CD4-positive, alpha-beta memory T cell (primary cell): ENCODE data around the gene PGAP3. TPM values are rescaled to one million over a fixed set of nuclear protein-coding genes. Genes with fewer than 3 reads are reported as not detected.

Experiments used
- CTCF ChIA-PET: fragments of 350-600 bp; sonication (Branson Sonifier 250); formaldehyde crosslinking; loops from one replicate; lab custom pipeline; 2021; ENCODE audit warnings: inconsistent platforms; ENCODE audit not compliant: partially characterized antibody; lab: Charles Lee
- POLR2A ChIA-PET: fragments of 350-600 bp; sonication (Branson Sonifier 250); formaldehyde crosslinking; loops from one replicate; lab custom pipeline; 2021; ENCODE audit not compliant: partially characterized antibody; lab: Charles Lee
- DNase-seq, 5 donors: peaks; one replicate each; pipeline versions ENCODE4 v3.0.0 to v3.0.0-alpha.2; 2020 to 2022; ENCODE audit warnings: mixed read lengths in 1 of 5
- H3K27ac ChIP-seq: one replicate; pipeline ENCODE4 v1.7.0; 2013; ENCODE audit warnings: low read depth, low read length
- H3K27me3 ChIP-seq: 2 replicates; pipeline ENCODE4 v1.7.0; 2013; ENCODE audit warnings: mild to moderate bottlenecking, low read length, moderate library complexity; ENCODE audit not compliant: insufficient read depth
- H3K36me3 ChIP-seq: 2 replicates; pipeline ENCODE4 v1.7.0; 2013; ENCODE audit warnings: mild to moderate bottlenecking, low read length, moderate library complexity; ENCODE audit not compliant: insufficient read depth
- H3K4me1 ChIP-seq: 2 replicates; pipeline ENCODE4 v1.7.0; 2013; ENCODE audit warnings: mild to moderate bottlenecking, low read length, moderate library complexity; ENCODE audit not compliant: insufficient read depth
- H3K4me3 ChIP-seq, 2 donors: one replicate each; pipeline ENCODE4 v1.7.0; 2013; ENCODE audit warnings: low read length in 2 of 2, mild to moderate bottlenecking in 1 of 2
- H3K9me3 ChIP-seq, 2 donors: one replicate each; pipeline ENCODE4 v1.7.0; 2013; ENCODE audit warnings: low read length in 2 of 2, control low read depth in 1 of 2; ENCODE audit not compliant: control insufficient read depth in 1 of 2
- H3K27ac Mint-ChIP-seq, 7 donors: one replicate each; pipeline ENCODE4 v1.8.0; 2020 to 2021; ENCODE audit warnings: mixed read lengths in 7 of 7, mild to moderate bottlenecking in 6 of 7, inconsistent platforms in 3 of 7, moderate library complexity in 3 of 7
- H3K27me3 Mint-ChIP-seq, 2 donors: one replicate each; pipeline ENCODE4 v1.8.0; 2020 to 2021; ENCODE audit warnings: mixed read lengths in 2 of 2
- H3K36me3 Mint-ChIP-seq, 2 donors: one replicate each; pipeline ENCODE4 v1.8.0; 2020 to 2021; ENCODE audit warnings: mixed read lengths in 2 of 2, inconsistent platforms in 1 of 2, mild to moderate bottlenecking in 1 of 2
- H3K4me1 Mint-ChIP-seq, 4 donors: one replicate each; pipeline ENCODE4 v1.8.0; 2020 to 2021; ENCODE audit warnings: mixed read lengths in 4 of 4, mild to moderate bottlenecking in 1 of 4
- H3K4me3 Mint-ChIP-seq, 8 donors: one replicate each; pipeline ENCODE4 v1.8.0; 2020 to 2021; ENCODE audit warnings: mixed read lengths in 8 of 8, mild to moderate bottlenecking in 7 of 8, moderate library complexity in 6 of 8, inconsistent platforms in 3 of 8
- H3K9me3 Mint-ChIP-seq, 8 donors: one replicate each; pipeline ENCODE4 v1.8.0; 2020 to 2021; ENCODE audit warnings: mixed read lengths in 8 of 8, mild to moderate bottlenecking in 5 of 8, inconsistent platforms in 3 of 8, moderate library complexity in 1 of 8
- intact Hi-C: fragments of 100-400 bp; cut with micrococcal nuclease; formaldehyde crosslinking; loops from one replicate; pipeline ENCODE4 v1.15.1; 2023
- polyA plus RNA-seq, 2 donors: library from polyadenylated mRNA; unstranded; fragments of 300-500 nt; fragmentation: Illumina TruSeq; gene quantifications; one replicate each; pipeline ENCODE4 v1.2.3, GENCODE V29; 2021
- total RNA-seq, 2 experiments: library from RNA; stranded (reverse); gene quantifications; one replicate each; pipeline ENCODE4 v1.2.3, GENCODE V29; 2021

PGAP3 gene
- total and polyA plus RNA-seq, 4 experiments from 2014 or later, result 22.1 to 30.5 (median 28.0) TPM

- DNase-seq, result peak in 4 of 5 donors; percentile 24 to 36 (median 32)
- Histone ChIP-seq H3K27ac (no peak overlapping the region), H3K9me3 (no peaks in the 10 kb centered on the region), H3K27me3 (no peaks in the 10 kb centered on the region), H3K36me3 (no peaks in the 10 kb centered on the region), H3K4me1 (peaks cover 20% of the 10 kb centered on the region), H3K4me3 (no peak overlapping the region)
- H3K4me3 Mint-ChIP-seq, result peak overlapping the region in 7 of 8 donors; percentile 14 to 80 (median 40)
- peaks cover 0 to 4% of the 10 kb centered on the region in 2 donors for H3K27me3 Mint-ChIP-seq
- POLR2A ChIA-PET, result interaction anchor here (1.9 kb wide), 1 partner anchor 23 kb away, joined by 10 read pairs; the partner anchor contains the start of gene MIEN1
- no peaks in the 10 kb centered on the region for H3K9me3 Mint-ChIP-seq
- CTCF ChIA-PET, result interaction anchor here (1.3 to 1.4 kb wide), 2 partner anchors 24 to 52 kb away, joined by 4 read pairs; no protein-coding TSS in a partner anchor
- H3K4me1 Mint-ChIP-seq, result peaks cover 8 to 35% (median 18%) of the 10 kb centered on the region in 4 donors
- peak overlapping the region; percentile 25 to 81 (median 62) for H3K27ac Mint-ChIP-seq
- no peaks in the 10 kb centered on the region for H3K36me3 Mint-ChIP-seq
- intact Hi-C loops, result no loop called here
These were observed 19.1 kb upstream of the PGAP3 start for GRCh38 chr17:39706921-39707337.

DNA sequence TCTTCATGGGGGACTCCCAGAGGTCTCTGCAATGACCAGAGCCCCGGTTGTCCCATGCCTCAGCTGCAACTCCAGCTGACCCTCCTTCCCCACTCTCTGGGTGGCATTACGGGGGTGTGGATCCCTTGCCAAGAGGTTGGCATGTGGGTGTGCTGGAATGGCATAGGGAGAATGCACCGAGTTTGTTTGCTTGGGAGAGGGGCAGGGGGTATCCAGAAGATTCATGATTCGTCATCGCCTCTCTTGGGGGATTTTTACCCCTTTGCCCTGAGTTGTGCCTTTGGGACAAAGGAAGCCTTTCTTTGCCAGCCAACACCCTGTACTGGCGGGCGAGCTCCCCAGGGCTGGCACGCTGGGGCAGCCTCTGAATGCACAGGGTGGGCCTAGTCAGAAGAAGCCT is 18.5 kb upstream of the PGAP3 start:
- H3K27me3 Mint-ChIP-seq, result peaks cover 3 to 8% of the 10 kb centered on the region in 2 donors
- no peaks in the 10 kb centered on the region for H3K9me3 ChIP-seq
- no peak overlapping the region for H3K27ac ChIP-seq
- no peak overlapping the region for H3K4me3 ChIP-seq
- DNase-seq, result no peak
- peaks cover 8 to 35% (median 19%) of the 10 kb centered on the region in 4 donors for H3K4me1 Mint-ChIP-seq
- no peaks in the 10 kb centered on the region for H3K27me3 ChIP-seq
- intact Hi-C loops, result no loop called here
- H3K36me3 Mint-ChIP-seq, result no peaks in the 10 kb centered on the region
- ChIA-PET POLR2A (interaction anchor here (1.2 to 1.9 kb wide), 2 partner anchors 24 to 47 kb away, joined by 3 to 10 read pairs; partner anchors contain the start of gene MIEN1), CTCF (interaction anchor here (1.3 kb wide), 1 partner anchor 24 kb away, joined by 4 read pairs; no protein-coding TSS in a partner anchor)
- H3K36me3 ChIP-seq, result no peaks in the 10 kb centered on the region
- peak overlapping the region in 1 of 7 donors; percentile 12 for H3K27ac Mint-ChIP-seq
- peaks cover 20% of the 10 kb centered on the region for H3K4me1 ChIP-seq
- no peaks in the 10 kb centered on the region for H3K9me3 Mint-ChIP-seq
- peak overlapping the region in 1 of 8 donors; percentile 30 for H3K4me3 Mint-ChIP-seq

DNA sequence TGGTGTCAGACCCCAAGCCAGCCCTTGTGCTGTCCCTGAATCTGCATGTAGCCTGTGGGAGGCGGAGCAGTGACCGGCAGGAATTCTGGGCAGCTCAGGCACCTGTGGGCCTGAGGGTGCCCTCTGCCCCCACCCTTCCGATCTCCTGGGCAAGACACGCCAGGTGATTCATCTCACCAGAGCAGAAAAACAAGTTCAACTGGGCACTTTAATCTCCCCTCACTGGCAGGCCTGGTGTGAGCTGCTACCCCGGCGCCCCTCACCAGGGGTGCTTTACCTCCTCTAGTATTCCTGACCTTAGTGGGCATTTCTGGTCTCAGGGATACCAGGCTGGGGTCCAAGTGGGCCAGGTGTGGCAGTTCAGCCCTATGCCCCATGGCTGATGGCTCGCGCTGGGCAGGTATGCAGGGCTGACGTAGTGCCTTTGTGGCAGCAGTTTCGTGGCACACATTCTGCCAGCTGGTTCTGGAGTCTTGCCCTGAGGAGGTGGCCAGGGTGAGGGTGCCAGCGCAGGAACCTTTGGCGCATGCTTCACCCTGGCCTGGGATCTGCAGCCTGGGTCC is 18.0 kb upstream of the PGAP3 start:
- H3K36me3 ChIP-seq, result no peaks in the 10 kb centered on the region
- peaks cover 20% of the 10 kb centered on the region for H3K4me1 ChIP-seq
- CTCF ChIA-PET, result interaction anchor here (1.0 kb wide), 1 partner anchor 24 kb away, joined by 3 read pairs; the partner anchor contains the start of gene MIEN1
- H3K36me3 Mint-ChIP-seq, result no peaks in the 10 kb centered on the region
- no peaks in the 10 kb centered on the region for H3K27me3 ChIP-seq
- POLR2A ChIA-PET, result interaction anchor here (1.2 to 1.9 kb wide), 2 partner anchors 24 to 47 kb away, joined by 3 to 10 read pairs; partner anchors contain the start of gene MIEN1
- no peaks in the 10 kb centered on the region for H3K9me3 Mint-ChIP-seq
- H3K27ac ChIP-seq, result no peak overlapping the region
- H3K27me3 Mint-ChIP-seq, result peaks cover 8 to 13% of the 10 kb centered on the region in 2 donors
- H3K9me3 ChIP-seq, result no peaks in the 10 kb centered on the region
- no peak for DNase-seq
- no peak overlapping the region for H3K4me3 ChIP-seq
- H3K27ac Mint-ChIP-seq, result peak overlapping the region in 1 of 7 donors; percentile 70
- peaks cover 10 to 35% (median 22%) of the 10 kb centered on the region in 4 donors for H3K4me1 Mint-ChIP-seq
- no peak overlapping the region for H3K4me3 Mint-ChIP-seq
- intact Hi-C loops, result no loop called here

DNA sequence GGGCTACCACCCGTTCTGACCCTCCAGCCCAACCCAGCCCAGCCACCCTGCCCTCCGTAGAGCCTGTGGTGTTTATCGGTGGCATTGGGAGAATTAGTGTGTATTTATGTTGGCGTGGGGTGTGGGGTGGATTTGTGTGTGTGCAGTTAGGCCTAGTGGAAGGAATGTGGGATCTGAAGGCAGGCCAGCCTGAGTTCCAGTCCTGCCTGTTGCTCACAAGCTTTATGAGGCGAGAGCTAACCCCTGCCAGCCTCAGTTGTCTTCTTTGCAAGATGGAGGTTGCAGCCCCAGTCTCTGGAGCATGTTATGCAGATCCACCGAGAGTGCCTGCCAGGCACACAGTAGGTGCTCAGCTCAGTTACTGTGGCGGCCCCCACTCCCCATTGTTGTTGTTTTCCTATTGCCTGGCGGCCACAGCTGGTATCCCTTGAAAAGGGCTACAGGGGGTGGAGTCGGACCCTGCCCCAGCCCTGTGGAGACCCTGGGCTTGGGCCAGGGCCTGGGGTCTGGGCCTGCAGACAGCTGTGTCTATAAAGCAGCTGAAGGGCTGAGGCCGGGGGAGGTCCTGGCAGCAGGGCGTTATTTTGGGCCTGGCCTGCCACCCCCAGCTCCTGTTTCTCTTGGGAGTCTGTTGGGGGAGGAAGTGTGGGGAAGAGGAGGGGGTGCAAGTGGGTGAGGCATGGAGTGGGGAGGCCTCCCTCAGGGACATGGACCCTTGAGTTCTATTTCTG is 17.1 kb upstream of the PGAP3 start:
- Histone ChIP-seq H3K4me1 (peaks cover 20% of the 10 kb centered on the region), H3K27me3 (no peaks in the 10 kb centered on the region), H3K4me3 (no peak overlapping the region), H3K36me3 (no peaks in the 10 kb centered on the region), H3K27ac (no peak overlapping the region), H3K9me3 (no peaks in the 10 kb centered on the region)
- Mint-ChIP-seq H3K9me3 (no peaks in the 10 kb centered on the region), H3K36me3 (no peaks in the 10 kb centered on the region), H3K27me3 (peaks cover 12 to 17% of the 10 kb centered on the region in 2 donors), H3K4me1 (peaks cover 10 to 35% (median 24%) of the 10 kb centered on the region in 4 donors), H3K27ac (no peak overlapping the region), H3K4me3 (no peak overlapping the region)
- ChIA-PET POLR2A (interaction anchor here (1.0 to 1.2 kb wide), 2 partner anchors 25 to 48 kb away, joined by 3 read pairs; no protein-coding TSS in a partner anchor), CTCF (interaction anchor here (0.6 to 1.0 kb wide), 2 partner anchors 25 to 48 kb away, joined by 3 read pairs; partner anchors contain the start of gene MIEN1)
- no peak for DNase-seq
- intact Hi-C loops, result no loop called here

- no peak overlapping the region for H3K27ac Mint-ChIP-seq
- intact Hi-C loops, result no loop called here
- H3K27ac ChIP-seq, result no peak overlapping the region
- H3K36me3 Mint-ChIP-seq, result no peaks in the 10 kb centered on the region
- peaks cover 18 to 26% of the 10 kb centered on the region in 2 donors for H3K27me3 Mint-ChIP-seq
- peaks cover 20% of the 10 kb centered on the region for H3K4me1 ChIP-seq
- H3K4me3 Mint-ChIP-seq, result no peak overlapping the region
- no peaks in the 10 kb centered on the region for H3K9me3 ChIP-seq
- CTCF ChIA-PET, result no interaction called here
- H3K9me3 Mint-ChIP-seq, result no peaks in the 10 kb centered on the region
- H3K27me3 ChIP-seq, result no peaks in the 10 kb centered on the region
- H3K4me1 Mint-ChIP-seq, result peaks cover 13 to 41% (median 27%) of the 10 kb centered on the region in 4 donors
- POLR2A ChIA-PET, result interaction anchor here (1.0 kb wide), 1 partner anchor 16 kb away, joined by 5 read pairs; the partner anchor contains the start of gene PGAP3
- H3K36me3 ChIP-seq, result no peaks in the 10 kb centered on the region
- no peak for DNase-seq
- H3K4me3 ChIP-seq, result no peak overlapping the region
These were observed 16.1 kb upstream of the PGAP3 start for GRCh38 chr17:39703913-39704312.

GRCh38 chr17:39702901-39703893 is 15.3 kb upstream of the PGAP3 start:
- peaks cover 19% of the 10 kb centered on the region for H3K4me1 ChIP-seq
- no peaks in the 10 kb centered on the region for H3K36me3 ChIP-seq
- no peaks in the 10 kb centered on the region for H3K9me3 ChIP-seq
- ChIA-PET CTCF (no interaction called here), POLR2A (interaction anchor here (1.0 kb wide), 1 partner anchor 15 kb away, joined by 5 read pairs; the partner anchor contains the start of gene PGAP3)
- DNase-seq, result no peak
- H3K27me3 Mint-ChIP-seq, result peaks cover 19 to 28% of the 10 kb centered on the region in 2 donors
- intact Hi-C loops, result no loop called here
- no peak overlapping the region for H3K4me3 ChIP-seq
- H3K9me3 Mint-ChIP-seq, result no peaks in the 10 kb centered on the region
- no peak overlapping the region for H3K27ac Mint-ChIP-seq
- no peaks in the 10 kb centered on the region for H3K36me3 Mint-ChIP-seq
- H3K4me3 Mint-ChIP-seq, result peak overlapping the region in 1 of 8 donors; percentile 39
- peaks cover 3% of the 10 kb centered on the region for H3K27me3 ChIP-seq
- no peak overlapping the region for H3K27ac ChIP-seq
- peaks cover 13 to 43% (median 24%) of the 10 kb centered on the region in 4 donors for H3K4me1 Mint-ChIP-seq
